ENCODE data around the gene ATE1.
"Not testable (repeated sequence)": the region's sequence is repeated elsewhere in the genome, so short reads cannot be mapped to it uniquely, and the experiment has no call there.

Gene ATE1

DNA sequence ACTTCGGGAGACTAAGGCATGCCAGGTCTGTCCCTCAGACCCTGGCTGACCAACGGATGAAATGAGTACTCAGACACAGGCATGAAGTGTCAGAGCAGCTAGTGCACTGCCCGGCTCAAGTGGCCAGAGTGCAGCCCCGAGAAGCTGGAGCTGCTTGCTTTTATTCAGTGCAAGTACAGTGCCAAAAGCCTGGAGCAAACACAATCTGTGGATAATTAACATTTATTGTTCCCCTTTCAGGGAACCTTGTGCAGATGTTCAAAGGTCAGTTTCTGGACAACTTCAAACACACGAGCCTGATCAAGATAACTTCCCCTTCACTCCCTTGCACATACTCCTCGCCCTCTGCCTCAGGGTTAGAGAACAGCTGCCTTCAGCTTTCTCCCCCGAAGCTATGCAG lies 7.9 kb upstream of the ATE1 start:
- no peak for DNase-seq (ENCODE audit: low read depth)
- H3K4me3 ChIP-seq (ENCODE audit: low read depth, low read length) = no peak overlapping the region

DNA sequence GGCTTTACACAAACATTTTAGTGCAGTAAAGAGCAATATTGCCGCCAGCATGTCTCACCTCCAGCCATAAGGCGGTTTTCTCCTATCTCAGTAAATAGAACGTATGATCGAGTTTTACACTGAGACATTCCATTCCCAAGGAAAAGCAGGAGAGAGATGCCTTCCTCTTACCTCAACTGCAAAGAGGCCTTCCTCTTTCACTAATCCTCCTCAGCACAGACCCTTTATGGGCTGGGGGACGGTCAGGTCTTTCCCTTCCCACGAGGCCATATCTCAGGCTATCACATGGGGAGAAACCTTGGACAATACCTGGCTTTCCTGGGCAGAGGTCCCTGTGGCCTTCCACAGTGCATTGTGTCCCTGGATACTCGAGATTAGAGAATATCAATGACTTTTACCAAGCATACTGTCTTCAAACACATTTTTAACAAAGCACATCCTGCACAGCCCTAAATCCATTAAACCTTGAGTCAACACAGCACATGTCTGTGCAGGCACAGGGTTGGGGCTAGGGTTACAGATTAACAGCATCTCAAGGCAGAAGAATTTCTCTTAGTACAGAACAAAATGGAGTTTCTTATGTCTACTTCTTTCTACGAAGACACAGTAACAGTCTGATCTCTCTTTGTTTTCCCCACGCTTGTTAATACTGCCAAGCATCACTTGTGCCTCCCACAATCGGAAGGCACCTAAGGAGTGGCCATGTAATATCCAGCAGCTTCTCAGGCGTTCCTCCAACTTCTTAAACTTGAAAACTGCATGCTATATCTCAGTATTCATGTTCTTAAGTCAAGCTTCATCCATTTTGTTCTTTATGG lies 2.6 kb upstream of the ATE1 start:
- H3K4me3 ChIP-seq (ENCODE audit: low read depth, low read length) = not testable (repeated sequence)

GRCh38 chr10:121929585-121930267 lies 1.9 kb upstream of the ATE1 start:
- DNase-seq (ENCODE audit: low read depth); H3K4me3 ChIP-seq (ENCODE audit: low read depth, low read length): not testable (repeated sequence)

More for the DNA sequence above, 2.6 kb upstream of the ATE1 start:
- DNase-seq (ENCODE audit: low read depth) = not testable (repeated sequence)

GRCh38 chr10:121928528-121928884 lies 675 bp upstream of the ATE1 start:
- DNase-seq (ENCODE audit: low read depth) = no peak
- H3K4me3 ChIP-seq (ENCODE audit: low read depth, low read length) = peak overlapping the region; percentile 91

DNA sequence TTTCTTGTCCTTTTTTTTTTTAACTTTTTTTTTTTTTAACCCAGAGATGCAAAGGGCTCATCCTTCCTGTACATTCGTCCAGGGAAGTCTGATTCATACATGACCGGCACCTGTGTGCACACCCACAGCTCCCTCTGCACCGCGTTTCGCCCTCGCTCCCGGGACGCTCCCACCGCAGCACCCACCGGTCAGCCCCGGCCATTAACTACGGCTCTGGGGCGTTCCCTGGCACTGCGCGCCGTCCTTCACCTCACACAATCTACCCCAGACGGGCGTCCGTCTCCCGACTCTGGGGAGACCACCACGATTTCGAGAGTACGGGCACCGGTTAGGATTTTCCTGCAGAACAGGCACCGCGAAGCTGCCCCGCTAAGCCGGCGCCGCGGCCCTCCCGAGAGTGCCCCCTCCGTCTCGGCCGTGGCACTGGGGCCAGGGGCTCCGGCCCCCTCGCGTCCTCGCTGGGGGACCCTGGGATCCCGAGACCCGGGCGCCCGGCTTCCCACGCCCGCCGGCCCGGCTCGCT lies 452 bp downstream of the ATE1 start:
- DNase-seq (ENCODE audit: low read depth) = no peak

GRCh38 chr10:121926671-121927317 lies 1.0 kb downstream of the ATE1 start:
- no peak for DNase-seq (ENCODE audit: low read depth)
- H3K4me3 ChIP-seq (ENCODE audit: low read depth, low read length) = peak overlapping the region; percentile 91

More for the DNA sequence above, 452 bp downstream of the ATE1 start:
- H3K4me3 ChIP-seq (ENCODE audit: low read depth, low read length) = peak overlapping the region; percentile 91

GRCh38 chr10:121926157-121926556 lies 1.7 kb downstream of the ATE1 start:
- no peak overlapping the region for H3K4me3 ChIP-seq (ENCODE audit: low read depth, low read length)
- no peak for DNase-seq (ENCODE audit: low read depth)

DNA sequence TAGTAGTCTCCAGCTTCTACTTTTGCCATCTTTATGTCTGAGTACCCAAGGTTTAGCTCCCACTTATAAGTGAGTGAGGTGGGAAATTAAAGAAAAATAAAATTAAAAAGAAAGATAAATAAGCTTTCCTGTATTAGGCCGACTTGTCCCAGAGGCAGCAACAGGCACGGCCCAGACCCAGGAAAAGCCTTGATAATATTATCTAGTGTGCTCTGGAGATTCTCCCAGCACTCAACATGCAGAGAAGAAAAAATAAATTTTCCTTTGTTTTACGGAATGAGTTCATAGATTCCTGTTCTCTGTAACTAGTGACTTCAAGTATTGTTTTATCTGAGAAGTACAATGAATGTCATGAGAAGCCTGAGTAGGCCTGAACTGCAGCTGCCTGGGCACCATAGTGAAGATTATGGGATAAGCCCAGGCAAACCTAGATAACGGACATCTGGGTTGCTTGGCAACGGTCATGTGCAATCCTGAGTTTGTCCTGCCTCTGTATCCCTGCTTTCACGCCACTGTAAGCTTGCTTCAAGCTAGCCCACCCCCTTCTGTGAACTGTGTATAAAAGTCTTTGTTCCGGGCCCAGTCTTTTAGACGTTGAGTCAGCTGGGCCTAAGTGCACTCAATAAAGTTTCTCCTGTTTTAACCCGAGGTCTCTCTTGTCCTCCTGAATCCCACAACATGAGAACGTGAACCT lies 6.4 kb downstream of the ATE1 start:
- H3K4me3 ChIP-seq (ENCODE audit: low read depth, low read length) = no peak overlapping the region
- DNase-seq (ENCODE audit: low read depth) = no peak

GRCh38 chr10:121919666-121920065 lies 8.2 kb downstream of the ATE1 start:
- H3K4me3 ChIP-seq (ENCODE audit: low read depth, low read length) = no peak overlapping the region
- DNase-seq (ENCODE audit: low read depth) = no peak

- H3K4me3 ChIP-seq (ENCODE audit: low read depth, low read length); DNase-seq (ENCODE audit: low read depth): not testable (repeated sequence)
These were observed 9.0 kb downstream of the ATE1 start for GRCh38 chr10:121918800-121919199.

GRCh38 chr10:121914661-121915060 lies 13.2 kb downstream of the ATE1 start:
- DNase-seq (ENCODE audit: low read depth) = no peak

DNA sequence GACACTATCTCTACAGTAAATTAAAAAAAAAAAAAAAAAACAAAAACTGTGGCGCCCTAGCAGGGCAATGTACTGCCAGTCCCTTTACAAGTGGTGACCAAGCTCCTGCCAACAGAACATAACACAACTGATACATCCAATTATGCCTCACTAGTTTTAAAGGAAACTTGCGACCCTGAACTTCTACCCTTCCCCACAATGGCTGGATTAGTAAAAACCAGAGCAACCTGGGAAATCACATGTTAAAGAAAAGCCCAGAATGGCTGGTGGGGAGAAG lies 16.5 kb downstream of the ATE1 start:
- H3K4me3 ChIP-seq (ENCODE audit: low read depth, low read length) = no peak overlapping the region
- DNase-seq (ENCODE audit: low read depth) = no peak

More at GRCh38 chr10:121914661-121915060, 13.2 kb downstream of the ATE1 start:
- H3K4me3 ChIP-seq (ENCODE audit: low read depth, low read length) = no peak overlapping the region

GRCh38 chr10:121910673-121911420 lies 17.0 kb downstream of the ATE1 start:
- no peak for DNase-seq (ENCODE audit: low read depth)
- no peak overlapping the region for H3K4me3 ChIP-seq (ENCODE audit: low read depth, low read length)

- H3K4me3 ChIP-seq (ENCODE audit: low read depth, low read length) = no peak overlapping the region
- no peak for DNase-seq (ENCODE audit: low read depth)
These were observed 22.9 kb downstream of the ATE1 start for GRCh38 chr10:121904888-121905287.

- DNase-seq (ENCODE audit: low read depth) = peak; percentile 28
- H3K4me3 ChIP-seq (ENCODE audit: low read depth, low read length) = no peak overlapping the region
These were observed 27.2 kb downstream of the ATE1 start for GRCh38 chr10:121900443-121901174.

DNA sequence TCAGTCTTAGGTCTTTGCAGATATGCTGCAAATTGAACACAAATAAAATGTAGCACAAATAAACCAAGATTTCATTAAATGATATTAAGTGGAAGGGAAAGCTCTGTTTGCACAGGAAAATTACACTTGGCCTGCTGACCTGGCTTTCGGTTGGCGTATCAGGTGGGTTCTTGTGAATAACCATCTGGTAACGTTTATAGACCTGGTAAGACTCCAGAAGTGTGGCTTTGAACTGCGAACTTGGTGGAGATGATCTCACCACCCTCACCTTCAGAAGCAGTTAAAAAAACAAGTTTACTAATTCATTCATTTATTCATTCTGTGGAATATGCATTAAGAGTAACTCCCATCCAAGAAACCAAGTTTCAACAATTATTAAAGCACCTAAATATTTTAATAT lies 28.1 kb downstream of the ATE1 start:
- no peak for DNase-seq (ENCODE audit: low read depth)
- H3K4me3 ChIP-seq (ENCODE audit: low read depth, low read length) = no peak overlapping the region

DNA sequence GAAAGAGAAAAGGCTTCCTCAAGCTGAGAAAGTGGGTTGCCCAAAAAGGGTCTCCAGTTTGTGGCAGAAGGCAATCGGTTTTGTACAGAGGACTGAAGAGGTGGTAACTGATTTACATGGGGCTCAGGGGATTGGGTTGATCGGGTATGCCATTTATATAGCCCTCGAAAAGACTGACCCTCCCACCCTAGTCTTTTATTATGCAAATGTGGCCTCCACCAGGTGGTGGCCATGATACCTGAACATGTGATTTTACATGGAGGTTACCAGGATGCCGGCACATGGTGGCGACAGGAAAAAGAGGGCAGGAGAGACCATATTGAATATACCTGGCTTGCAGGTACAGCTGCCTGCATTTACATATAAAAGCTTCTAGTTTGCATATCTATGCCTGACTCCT lies 36.7 kb downstream of the ATE1 start:
- DNase-seq (ENCODE audit: low read depth) = no peak
- H3K4me3 ChIP-seq (ENCODE audit: low read depth, low read length) = no peak overlapping the region

GRCh38 chr10:121889212-121889611 lies 38.6 kb downstream of the ATE1 start:
- H3K4me3 ChIP-seq (ENCODE audit: low read depth, low read length) = no peak overlapping the region
- no peak for DNase-seq (ENCODE audit: low read depth)

All from skeletal muscle cell (primary cell).